ENCODE data around the gene MFAP2.

Gene MFAP2

GRCh38 chr1:16927256-16927655 is 53.2 kb downstream of the MFAP2 start:
- no peak for ATAC-seq
- no peak for TF ChIP-seq TSHZ2 (CRISPR knock-in tag; IDR thresholded peaks at IDR 0.05)
- no peak for TF ChIP-seq PPARA (CRISPR knock-in tag; IDR thresholded peaks at IDR 0.05; ENCODE audit: borderline replicate concordance)
- no peak for TF ChIP-seq BACH2 (CRISPR knock-in tag; IDR thresholded peaks at IDR 0.05; ENCODE audit: borderline replicate concordance)
- no peak for TF ChIP-seq ARNTL (CRISPR knock-in tag; IDR thresholded peaks at IDR 0.05; ENCODE audit: borderline replicate concordance, low read depth)
- no peak for TF ChIP-seq GLIS3 (CRISPR knock-in tag; IDR thresholded peaks at IDR 0.05)
- no peak for TF ChIP-seq TOX (CRISPR knock-in tag; IDR thresholded peaks at IDR 0.05; ENCODE audit: borderline replicate concordance)
- no peak for TF ChIP-seq ZNF565 (CRISPR knock-in tag; conservative IDR thresholded peaks at IDR 0.05; ENCODE audit: low read depth)
- TF ChIP-seq ZNF70 (CRISPR knock-in tag; IDR thresholded peaks at IDR 0.05): no peak

GRCh38 chr1:16926491-16927073 is 53.8 kb downstream of the MFAP2 start:
- no peak for ATAC-seq
- TF ChIP-seq ESRRG (CRISPR knock-in tag; IDR thresholded peaks at IDR 0.05): no peak
- TF ChIP-seq ZNF8 (CRISPR knock-in tag; IDR thresholded peaks at IDR 0.05): no peak
- TF ChIP-seq SNAI2 (CRISPR knock-in tag; IDR thresholded peaks at IDR 0.05): no peak
- no peak for TF ChIP-seq POU6F1 (CRISPR knock-in tag; IDR thresholded peaks at IDR 0.05; ENCODE audit: borderline replicate concordance, low read depth)
- TF ChIP-seq TCF4 (CRISPR knock-in tag; IDR thresholded peaks at IDR 0.05; ENCODE audit: borderline replicate concordance): no peak
- TF ChIP-seq CSDC2 (CRISPR knock-in tag; IDR thresholded peaks at IDR 0.05): no peak
- TF ChIP-seq ZFP30 (CRISPR knock-in tag; IDR thresholded peaks at IDR 0.05): no peak
- no peak for TF ChIP-seq TSHZ2 (CRISPR knock-in tag; IDR thresholded peaks at IDR 0.05)

- TF ChIP-seq POU6F1 (CRISPR knock-in tag; IDR thresholded peaks at IDR 0.05; ENCODE audit: borderline replicate concordance, low read depth): no peak
- TF ChIP-seq ISL1 (CRISPR knock-in tag; IDR thresholded peaks at IDR 0.05): no peak
- no peak for TF ChIP-seq PATZ1 (CRISPR knock-in tag; IDR thresholded peaks at IDR 0.05; ENCODE audit: borderline replicate concordance)
- TF ChIP-seq TSHZ2 (CRISPR knock-in tag; IDR thresholded peaks at IDR 0.05): no peak
- no peak for TF ChIP-seq ZFP30 (CRISPR knock-in tag; IDR thresholded peaks at IDR 0.05)
- no peak for TF ChIP-seq ZNF565 (CRISPR knock-in tag; conservative IDR thresholded peaks at IDR 0.05; ENCODE audit: low read depth)
- no peak for TF ChIP-seq ARNTL (CRISPR knock-in tag; IDR thresholded peaks at IDR 0.05; ENCODE audit: borderline replicate concordance, low read depth)
- TF ChIP-seq ZNF8 (CRISPR knock-in tag; IDR thresholded peaks at IDR 0.05): no peak
- no peak for ATAC-seq
These were observed 54.6 kb downstream of the MFAP2 start for GRCh38 chr1:16925635-16926490.
